ENCODE results near the gene MX1. TPM values are rescaled to one million over a fixed set of nuclear protein-coding genes. Genes with fewer than 3 reads are reported as not detected.

Gene MX1
- total RNA-seq, 2 experiments from 2014 or later: 138 to 145 TPM

DNA sequence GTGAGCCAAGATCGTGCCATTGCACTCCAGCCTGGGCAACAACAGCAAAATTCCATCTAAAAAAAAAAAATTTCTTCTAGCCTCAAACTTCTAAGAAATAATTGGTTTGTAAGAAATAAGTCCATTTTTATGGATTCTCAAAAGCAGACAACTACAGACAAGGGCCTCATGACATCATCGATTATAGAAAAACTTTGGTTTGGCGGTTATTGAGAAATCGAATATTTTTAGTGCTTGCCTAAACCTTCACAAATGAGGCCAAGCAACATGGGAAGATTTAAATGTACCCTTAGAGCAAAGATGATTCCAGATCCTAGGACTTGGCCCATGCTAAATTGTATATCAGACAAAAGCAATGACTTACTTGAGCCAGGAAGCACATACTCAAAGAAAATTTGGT, 27.8 kb upstream of the MX1 start:
- Mint-ChIP-seq H3K4me1 (ENCODE audit: low read depth) (no peaks in the 10 kb centered on the region), H3K27me3 (ENCODE audit: low read depth) (no peaks in the 10 kb centered on the region), H3K9me3 (no peaks in the 10 kb centered on the region), H3K36me3 (ENCODE audit: low read depth) (peaks cover 18% of the 10 kb centered on the region), H3K4me3 (no peak overlapping the region), H3K27ac (no peak overlapping the region)
- CTCF ChIA-PET: no interaction called here
- intact Hi-C loops (cut with micrococcal nuclease): no loop called here
- DNase-seq: no peak

DNA sequence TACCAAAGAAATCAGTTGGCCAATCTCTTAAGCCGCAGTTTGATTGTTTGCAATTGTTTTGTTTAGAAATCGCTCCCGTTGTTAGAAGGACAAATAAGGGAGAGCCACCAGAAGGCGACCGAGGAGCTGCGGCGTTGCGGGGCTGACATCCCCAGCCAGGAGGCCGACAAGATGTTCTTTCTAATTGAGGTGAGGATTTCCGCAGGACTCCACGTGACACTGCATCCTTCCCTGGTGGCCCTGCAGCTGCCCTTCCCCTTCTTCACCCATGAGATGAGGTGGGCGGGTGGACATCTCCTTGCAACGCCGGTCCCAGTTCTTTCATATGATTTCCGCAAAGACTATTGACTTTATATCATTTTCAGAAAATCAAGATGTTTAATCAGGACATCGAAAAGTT, 27.2 kb upstream of the MX1 start:
- Mint-ChIP-seq H3K27me3 (ENCODE audit: low read depth) (no peaks in the 10 kb centered on the region), H3K4me3 (no peak overlapping the region), H3K9me3 (no peaks in the 10 kb centered on the region), H3K36me3 (ENCODE audit: low read depth) (peaks cover 18% of the 10 kb centered on the region), H3K4me1 (ENCODE audit: low read depth) (no peaks in the 10 kb centered on the region), H3K27ac (no peak overlapping the region)
- DNase-seq: no peak
- CTCF ChIA-PET: no interaction called here
- intact Hi-C loops (cut with micrococcal nuclease): no loop called here

DNA sequence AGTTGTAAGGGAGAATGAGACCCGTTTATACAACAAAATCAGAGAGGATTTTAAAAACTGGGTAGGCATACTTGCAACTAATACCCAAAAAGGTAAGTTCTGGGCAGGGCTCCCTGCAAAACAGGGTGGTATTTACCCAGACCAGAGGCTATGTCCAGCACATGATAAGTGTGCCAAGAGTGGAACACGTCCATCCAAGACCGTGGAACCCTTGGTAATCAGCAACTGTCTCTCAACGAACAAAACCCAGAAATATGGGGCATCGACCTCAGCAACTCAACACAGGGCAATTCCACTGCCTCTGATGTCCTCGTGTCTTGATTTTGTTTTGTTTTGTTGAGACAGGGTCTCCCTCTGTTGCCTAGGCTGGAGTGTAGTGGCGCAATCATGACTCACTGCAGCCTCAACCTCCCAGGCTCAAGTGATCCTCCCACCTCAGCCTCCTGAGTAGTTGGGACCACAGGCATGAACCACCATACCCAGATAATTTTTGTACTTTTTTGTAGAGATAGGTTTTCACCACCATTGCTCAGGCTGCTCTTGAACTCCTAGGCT, 26.7 kb upstream of the MX1 start:
- Mint-ChIP-seq H3K9me3 (no peaks in the 10 kb centered on the region), H3K4me1 (ENCODE audit: low read depth) (no peaks in the 10 kb centered on the region), H3K27me3 (ENCODE audit: low read depth) (no peaks in the 10 kb centered on the region), H3K4me3 (no peak overlapping the region), H3K36me3 (ENCODE audit: low read depth) (peaks cover 18% of the 10 kb centered on the region), H3K27ac (no peak overlapping the region)
- CTCF ChIA-PET: no interaction called here
- DNase-seq: no peak
- intact Hi-C loops (cut with micrococcal nuclease): no loop called here

DNA sequence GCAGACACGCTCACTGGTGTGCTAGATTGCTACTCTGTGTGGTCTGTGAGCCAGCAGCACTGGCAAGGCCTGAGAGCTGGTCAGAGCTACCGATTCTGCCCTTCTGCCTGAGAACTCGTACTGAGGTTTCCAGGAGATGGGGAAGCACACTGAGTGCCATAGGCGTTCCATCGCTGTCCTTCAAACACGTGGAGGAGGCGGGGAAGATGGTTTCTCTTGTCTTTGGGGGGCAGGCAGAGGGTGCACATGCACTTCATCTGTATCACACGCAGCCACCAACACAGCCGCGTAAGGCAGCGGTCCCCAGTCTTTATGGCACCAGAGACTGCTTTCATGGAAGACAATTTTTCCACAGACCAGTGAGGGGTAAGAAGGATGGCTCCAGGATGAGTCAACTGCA, 23.8 kb upstream of the MX1 start:
- no peak for DNase-seq
- intact Hi-C loops (cut with micrococcal nuclease): no loop called here
- H3K4me1 Mint-ChIP-seq (ENCODE audit: low read depth): no peaks in the 10 kb centered on the region
- CTCF ChIA-PET: no interaction called here
- no peak overlapping the region for H3K27ac Mint-ChIP-seq
- peaks cover 22% of the 10 kb centered on the region for H3K36me3 Mint-ChIP-seq (ENCODE audit: low read depth)
- no peak overlapping the region for H3K4me3 Mint-ChIP-seq
- H3K27me3 Mint-ChIP-seq (ENCODE audit: low read depth): no peaks in the 10 kb centered on the region
- H3K9me3 Mint-ChIP-seq: no peaks in the 10 kb centered on the region

DNA sequence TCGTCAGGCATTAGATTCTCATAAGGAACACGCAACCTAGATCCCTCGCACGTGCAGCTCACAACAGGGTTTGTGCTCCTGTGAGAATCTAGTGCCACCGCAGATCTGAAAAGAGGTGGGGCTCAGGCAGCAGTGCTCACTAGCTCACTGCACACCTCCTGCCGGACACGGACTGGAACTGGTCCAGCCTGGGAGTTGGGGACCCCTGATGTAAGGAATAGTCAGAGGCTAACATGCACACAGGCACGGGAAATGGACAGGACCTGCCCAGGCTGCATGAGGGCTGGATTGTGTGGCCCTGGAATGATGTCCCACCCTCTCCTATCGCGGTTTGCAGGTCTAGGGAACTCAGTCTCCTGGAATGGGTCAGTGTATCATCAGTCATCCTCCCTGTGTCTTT, 23.2 kb upstream of the MX1 start:
- Mint-ChIP-seq H3K27ac (no peak overlapping the region), H3K4me1 (ENCODE audit: low read depth) (no peaks in the 10 kb centered on the region), H3K9me3 (no peaks in the 10 kb centered on the region), H3K36me3 (ENCODE audit: low read depth) (peaks cover 28% of the 10 kb centered on the region), H3K27me3 (ENCODE audit: low read depth) (no peaks in the 10 kb centered on the region), H3K4me3 (no peak overlapping the region)
- no peak for DNase-seq
- intact Hi-C loops (cut with micrococcal nuclease): no loop called here
- CTCF ChIA-PET: no interaction called here

DNA sequence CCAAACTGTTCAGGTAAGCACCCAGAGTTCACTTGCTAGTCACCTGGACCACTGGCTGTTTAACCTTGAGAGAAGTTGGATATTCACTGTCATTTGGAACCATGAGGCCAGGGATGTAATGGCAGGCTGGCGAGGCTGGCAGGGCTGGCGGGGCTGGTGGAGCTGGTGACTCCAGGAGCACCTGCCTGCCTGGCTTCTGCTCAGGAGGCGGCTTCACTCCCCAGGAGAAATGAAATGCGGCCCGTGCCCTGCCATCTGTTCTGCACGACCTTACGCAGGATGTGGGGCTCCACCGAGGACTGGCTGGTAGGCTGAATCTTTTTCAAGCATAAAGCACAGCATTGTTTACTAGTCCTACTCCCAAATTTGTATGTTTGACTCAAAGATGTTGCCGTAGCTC, 22.7 kb upstream of the MX1 start:
- CTCF ChIA-PET: no interaction called here
- H3K4me3 Mint-ChIP-seq: no peak overlapping the region
- H3K27ac Mint-ChIP-seq: no peak overlapping the region
- no peaks in the 10 kb centered on the region for H3K9me3 Mint-ChIP-seq
- H3K4me1 Mint-ChIP-seq (ENCODE audit: low read depth): no peaks in the 10 kb centered on the region
- intact Hi-C loops (cut with micrococcal nuclease): no loop called here
- DNase-seq: no peak
- H3K27me3 Mint-ChIP-seq (ENCODE audit: low read depth): no peaks in the 10 kb centered on the region
- H3K36me3 Mint-ChIP-seq (ENCODE audit: low read depth): peaks cover 33% of the 10 kb centered on the region

DNA sequence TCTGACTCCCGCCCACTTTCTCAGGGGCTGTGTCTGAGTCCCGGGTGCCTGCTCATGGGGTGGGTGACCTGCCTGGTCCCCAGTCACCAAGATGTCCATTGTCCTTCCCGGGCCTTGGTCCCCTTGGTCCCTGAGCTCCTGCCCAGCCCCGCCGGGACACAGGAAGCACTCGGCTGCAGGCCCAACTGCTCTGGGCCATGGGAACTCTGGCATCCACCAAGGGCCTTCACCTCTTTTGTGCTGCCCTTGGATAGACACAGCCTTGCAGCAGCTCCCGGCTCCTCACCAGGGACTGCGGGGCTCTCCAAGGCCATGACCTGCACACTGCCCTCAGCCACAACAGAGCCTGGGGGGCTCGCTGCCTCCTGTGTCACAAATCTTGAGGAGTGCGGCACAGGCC, 22.1 kb upstream of the MX1 start:
- H3K36me3 Mint-ChIP-seq (ENCODE audit: low read depth): peaks cover 40% of the 10 kb centered on the region
- DNase-seq: no peak
- CTCF ChIA-PET: no interaction called here

DNA sequence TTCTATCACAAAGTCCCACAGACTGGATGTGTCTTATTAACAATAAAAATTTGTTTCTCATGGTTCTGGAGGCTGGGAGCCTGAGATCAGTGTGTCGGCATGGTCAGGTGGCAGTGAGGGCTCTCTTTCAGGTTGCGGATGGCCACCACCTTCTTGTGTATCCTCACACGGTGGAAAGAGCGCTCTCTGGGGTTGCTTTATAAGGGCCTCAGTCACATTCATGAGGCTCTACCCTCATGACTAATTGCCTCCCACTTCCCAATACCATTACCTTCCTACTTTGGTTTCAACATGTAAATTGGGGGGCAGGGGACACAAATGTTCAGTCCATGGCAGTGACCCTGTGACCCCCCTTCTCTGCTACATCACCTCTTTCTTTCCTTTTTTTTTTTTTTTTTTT, 20.7 kb upstream of the MX1 start:
- Mint-ChIP-seq H3K9me3 (no peaks in the 10 kb centered on the region), H3K4me3 (no peak overlapping the region), H3K4me1 (ENCODE audit: low read depth) (no peaks in the 10 kb centered on the region), H3K27ac (no peak overlapping the region), H3K27me3 (ENCODE audit: low read depth) (no peaks in the 10 kb centered on the region), H3K36me3 (ENCODE audit: low read depth) (peaks cover 45% of the 10 kb centered on the region)
- CTCF ChIA-PET: interaction anchor here (0.6 kb wide), 1 partner anchor 366 kb away, joined by 3 read pairs; no protein-coding TSS in a partner anchor
- no peak for DNase-seq
- intact Hi-C loops (cut with micrococcal nuclease): no loop called here

More for the DNA sequence above, 22.1 kb upstream of the MX1 start:
- H3K9me3 Mint-ChIP-seq: no peaks in the 10 kb centered on the region
- H3K4me1 Mint-ChIP-seq (ENCODE audit: low read depth): no peaks in the 10 kb centered on the region
- H3K4me3 Mint-ChIP-seq: no peak overlapping the region
- H3K27ac Mint-ChIP-seq: no peak overlapping the region
- H3K27me3 Mint-ChIP-seq (ENCODE audit: low read depth): no peaks in the 10 kb centered on the region
- intact Hi-C loops (cut with micrococcal nuclease): no loop called here

DNA sequence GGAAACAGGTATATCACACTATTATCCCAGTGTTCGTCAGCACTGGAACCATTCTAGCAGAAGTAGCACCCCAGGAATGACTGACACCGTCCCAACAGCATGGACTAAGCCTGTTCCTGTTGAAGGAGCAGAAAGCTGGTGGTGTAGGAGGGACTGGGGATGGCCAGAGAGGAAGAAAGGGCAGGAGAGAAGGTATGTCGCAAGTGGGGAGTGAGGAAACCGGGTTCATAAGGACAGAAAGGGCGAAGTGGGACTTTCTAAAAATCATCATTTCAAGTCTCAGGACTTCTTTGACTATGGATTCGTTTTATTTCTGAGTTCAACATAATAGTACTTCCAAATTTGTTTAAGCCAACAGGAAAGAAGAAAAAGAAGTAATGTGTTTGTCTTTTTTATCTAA, 19.7 kb upstream of the MX1 start:
- Mint-ChIP-seq H3K36me3 (ENCODE audit: low read depth) (peaks cover 47% of the 10 kb centered on the region), H3K27ac (no peak overlapping the region), H3K27me3 (ENCODE audit: low read depth) (no peaks in the 10 kb centered on the region), H3K4me1 (ENCODE audit: low read depth) (no peaks in the 10 kb centered on the region), H3K9me3 (no peaks in the 10 kb centered on the region), H3K4me3 (no peak overlapping the region)
- intact Hi-C loops (cut with micrococcal nuclease): no loop called here
- DNase-seq: no peak
- CTCF ChIA-PET: no interaction called here

DNA sequence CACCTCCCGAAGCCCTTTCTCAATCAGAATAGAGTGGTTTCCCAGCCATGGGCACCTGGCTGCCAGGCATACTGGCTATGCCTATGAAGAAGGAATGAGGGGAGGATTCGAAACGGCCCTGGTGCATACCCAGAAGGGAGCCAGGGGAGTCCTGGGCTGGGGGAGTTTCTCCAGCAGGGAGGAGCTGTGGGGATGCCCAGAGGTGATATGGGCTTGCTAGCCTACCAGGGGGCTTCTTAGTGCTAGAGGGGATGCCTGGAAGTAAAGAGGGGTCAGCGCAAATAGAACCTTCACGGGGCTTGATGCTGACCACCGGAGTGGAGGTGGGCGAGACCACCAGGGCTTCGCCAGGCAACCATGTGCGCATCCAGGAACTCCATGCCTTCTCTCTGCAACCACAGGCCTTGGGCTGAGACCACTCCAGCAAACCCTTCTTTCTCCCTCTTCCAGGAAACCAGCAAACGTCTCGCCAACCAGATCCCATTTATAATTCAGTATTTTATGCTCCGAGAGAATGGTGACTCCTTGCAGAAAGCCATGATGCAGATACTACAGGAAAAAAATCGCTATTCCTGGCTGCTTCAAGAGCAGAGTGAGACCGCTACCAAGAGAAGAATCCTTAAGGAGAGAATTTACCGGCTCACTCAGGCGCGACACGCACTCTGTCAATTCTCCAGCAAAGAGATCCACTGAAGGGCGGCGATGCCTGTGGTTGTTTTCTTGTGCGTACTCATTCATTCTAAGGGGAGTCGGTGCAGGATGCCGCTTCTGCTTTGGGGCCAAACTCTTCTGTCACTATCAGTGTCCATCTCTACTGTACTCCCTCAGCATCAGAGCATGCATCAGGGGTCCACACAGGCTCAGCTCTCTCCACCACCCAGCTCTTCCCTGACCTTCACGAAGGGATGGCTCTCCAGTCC, 18.2 kb upstream of the MX1 start:
- intact Hi-C loops (cut with micrococcal nuclease): no loop called here
- Mint-ChIP-seq H3K9me3 (peaks cover 10% of the 10 kb centered on the region), H3K27me3 (ENCODE audit: low read depth) (no peaks in the 10 kb centered on the region), H3K36me3 (ENCODE audit: low read depth) (peaks cover 47% of the 10 kb centered on the region), H3K4me1 (ENCODE audit: low read depth) (no peaks in the 10 kb centered on the region), H3K4me3 (no peak overlapping the region), H3K27ac (no peak overlapping the region)
- CTCF ChIA-PET: no interaction called here
- no peak for DNase-seq

DNA sequence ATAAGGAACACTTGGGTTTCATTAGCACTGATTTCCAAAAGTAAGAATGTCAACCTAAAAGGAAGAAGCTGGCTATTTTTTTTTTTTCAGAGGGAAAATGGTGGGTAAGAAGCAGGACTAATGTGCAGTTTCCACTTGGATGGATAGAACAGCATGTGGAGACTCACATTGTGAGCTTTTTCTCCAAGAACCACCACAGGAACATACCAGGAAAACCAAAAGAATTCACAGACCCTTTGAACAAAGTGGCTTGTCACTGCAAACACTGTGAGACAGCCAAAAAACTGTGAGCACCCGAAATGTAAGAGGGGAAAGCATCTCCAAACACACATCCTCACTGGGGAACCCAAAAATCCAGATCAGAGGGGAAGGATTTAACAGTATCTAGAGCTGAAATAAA, 15.7 kb upstream of the MX1 start:
- H3K27me3 Mint-ChIP-seq (ENCODE audit: low read depth): no peaks in the 10 kb centered on the region
- intact Hi-C loops (cut with micrococcal nuclease): no loop called here
- no peak for DNase-seq
- no peaks in the 10 kb centered on the region for H3K4me1 Mint-ChIP-seq (ENCODE audit: low read depth)
- H3K4me3 Mint-ChIP-seq: no peak overlapping the region
- no peak overlapping the region for H3K27ac Mint-ChIP-seq
- peaks cover 46% of the 10 kb centered on the region for H3K36me3 Mint-ChIP-seq (ENCODE audit: low read depth)
- CTCF ChIA-PET: interaction anchor here (1.0 kb wide), 1 partner anchor 13 kb away, joined by 3 read pairs; no protein-coding TSS in a partner anchor
- peaks cover 26% of the 10 kb centered on the region for H3K9me3 Mint-ChIP-seq

DNA sequence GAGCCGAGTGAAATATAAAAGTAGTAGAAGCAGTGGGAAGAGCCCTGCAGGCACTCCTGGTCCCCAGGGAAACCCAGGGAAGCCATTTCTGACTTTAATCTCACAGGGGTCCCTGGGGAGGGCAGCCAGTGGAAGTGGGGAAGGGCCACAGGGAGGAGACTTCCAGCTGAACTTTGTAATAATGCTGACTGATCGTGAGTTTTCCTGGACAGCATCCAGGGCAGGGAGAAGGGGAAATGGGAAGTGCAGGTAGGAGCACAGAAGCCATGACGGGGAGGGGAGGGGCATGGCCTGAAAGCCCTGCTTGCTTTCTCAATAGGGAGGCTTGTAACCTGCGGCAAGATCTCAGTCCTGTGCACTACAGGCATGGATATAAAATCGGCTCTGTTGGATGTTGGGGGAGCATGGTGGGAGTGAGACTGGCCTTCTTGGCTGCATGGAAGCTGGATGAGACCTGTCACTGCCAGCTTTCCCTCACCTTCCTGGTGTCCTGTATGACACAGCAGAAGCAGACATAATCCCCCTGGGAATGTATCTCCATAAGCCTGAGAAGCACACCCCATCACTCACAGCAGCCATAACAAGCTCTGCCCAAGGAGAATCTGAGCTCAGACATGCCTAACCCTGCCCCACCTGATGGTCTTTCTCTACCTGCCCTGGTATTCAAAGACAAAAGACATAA, 15.1 kb upstream of the MX1 start:
- no peak overlapping the region for H3K27ac Mint-ChIP-seq
- H3K4me3 Mint-ChIP-seq: no peak overlapping the region
- no peaks in the 10 kb centered on the region for H3K27me3 Mint-ChIP-seq (ENCODE audit: low read depth)
- no peak for DNase-seq
- H3K9me3 Mint-ChIP-seq: peaks cover 26% of the 10 kb centered on the region
- H3K4me1 Mint-ChIP-seq (ENCODE audit: low read depth): no peaks in the 10 kb centered on the region
- intact Hi-C loops (cut with micrococcal nuclease): no loop called here
- H3K36me3 Mint-ChIP-seq (ENCODE audit: low read depth): peaks cover 46% of the 10 kb centered on the region
- CTCF ChIA-PET: interaction anchor here (0.6 to 1.5 kb wide), 3 partner anchors 13 to 290 kb away, joined by 3 to 4 read pairs (median 4); no protein-coding TSS in a partner anchor
